HEK293 (cell line): ENCODE data around the gene ZNF202.
A peak's percentile ranks its signal among the peaks of the same experiment; 100 is the strongest.

ENCODE experiments used
- CTCF ChIA-PET: fragments of 350-600 bp; formaldehyde crosslinking; extraction: SDS; loops from one replicate; lab custom pipeline; 2021; ENCODE audit warnings: antibody characterized with exemption; lab: Yijun Ruan, JAX
- POLR2A ChIA-PET: fragments of 300-600 bp; formaldehyde crosslinking; extraction: SDS; loops from one replicate; lab custom pipeline; 2020; ENCODE audit warnings: antibody characterized with exemption, inconsistent platforms; lab: Yijun Ruan, JAX
- H3K27ac ChIP-seq: fragments of 200-500 bp; sonication (Bioruptor generic); 2 replicates; pipeline ENCODE4 v1.5.1; 2014; ENCODE audit warnings: low read depth, low read length, control low read depth, inconsistent platforms; ENCODE audit errors: extremely low read depth
- H3K36me3 ChIP-seq, 2 experiments: fragments of 200-500 bp in 1 of 2; sonication (Bioruptor generic) in 1 of 2; 1 replicate in 1 of 2; 2 replicates in 1 of 2; pipeline ENCODE4 v1.5.1; 2014 to 2017; ENCODE audit warnings: inconsistent platforms in 2 of 2, low read length in 2 of 2; ENCODE audit not compliant: control insufficient read depth in 2 of 2, insufficient read depth in 1 of 2
- H3K4me1 ChIP-seq: fragments of 200-500 bp; sonication (Bioruptor generic); 2 replicates; pipeline ENCODE4 v1.5.1; 2014; ENCODE audit warnings: mild to moderate bottlenecking, low read length, inconsistent platforms; ENCODE audit not compliant: control insufficient read depth, insufficient read depth
- H3K4me3 ChIP-seq: 2 replicates; pipeline ENCODE4 v1.5.1; 2011; ENCODE audit warnings: low read depth, mild to moderate bottlenecking, control low read depth, low read length, moderate library complexity
- H3K9me3 ChIP-seq: fragments of 200-500 bp; sonication (Bioruptor generic); 2 replicates; pipeline ENCODE4 v1.5.1; 2014; ENCODE audit warnings: low read depth, low read length, inconsistent platforms; ENCODE audit not compliant: control insufficient read depth, insufficient read depth
- GLIS2 ChIP-seq: fragments of 450-650 bp; formaldehyde crosslinking; IDR thresholded peaks from 2 replicates; pipeline ENCODE4 v1.5.1; 2016; ENCODE audit warnings: missing biosample characterization, missing genetic modification characterization
- KLF1 ChIP-seq: fragments of 450-650 bp; formaldehyde crosslinking; IDR thresholded peaks from 2 replicates; pipeline ENCODE4 v1.5.1; 2016; ENCODE audit warnings: missing biosample characterization, missing genetic modification characterization
- KLF16 ChIP-seq: fragments of 450-650 bp; formaldehyde crosslinking; IDR thresholded peaks from 2 replicates; pipeline ENCODE4 v1.5.1; 2017; ENCODE audit warnings: missing biosample characterization, missing genetic modification characterization
- PBX3 ChIP-seq: sonication (generic); formaldehyde crosslinking; IDR thresholded peaks from 2 replicates; pipeline ENCODE4 v1.8.1; 2022; ENCODE audit warnings: mild to moderate bottlenecking, moderate library complexity, missing genetic modification reagents
- PRDM4 ChIP-seq: fragments of 450-650 bp; formaldehyde crosslinking; IDR thresholded peaks from 2 replicates; pipeline ENCODE4 v1.5.1; 2017; ENCODE audit warnings: missing biosample characterization, missing genetic modification characterization
- SP3 ChIP-seq: fragments of 450-650 bp; formaldehyde crosslinking; IDR thresholded peaks from 2 replicates; pipeline ENCODE4 v1.5.1; 2016; ENCODE audit warnings: missing biosample characterization, missing genetic modification characterization
- ZBTB48 ChIP-seq: fragments of 450-650 bp; formaldehyde crosslinking; IDR thresholded peaks from 2 replicates; pipeline ENCODE4 v1.5.1; 2016; ENCODE audit warnings: missing biosample characterization, missing genetic modification characterization
- ZBTB7A ChIP-seq: fragments of 450-650 bp; formaldehyde crosslinking; IDR thresholded peaks from 2 replicates; pipeline ENCODE4 v1.5.1; 2016; ENCODE audit warnings: low read depth, missing biosample characterization, missing genetic modification characterization
- ZFHX2 ChIP-seq: fragments of 450-650 bp; formaldehyde crosslinking; conservative IDR thresholded peaks from 2 replicates; pipeline ENCODE4 v1.5.1; 2016; ENCODE audit warnings: missing biosample characterization, missing genetic modification characterization
- ZNF133 ChIP-seq: fragments of 450-650 bp; formaldehyde crosslinking; IDR thresholded peaks from 2 replicates; pipeline ENCODE4 v1.5.1; 2016; ENCODE audit warnings: missing biosample characterization, missing genetic modification characterization
- ZNF211 ChIP-seq: fragments of 450-650 bp; formaldehyde crosslinking; IDR thresholded peaks from 2 replicates; pipeline ENCODE4 v1.5.1; 2016; ENCODE audit warnings: low read depth, missing biosample characterization, missing genetic modification characterization
- ZNF248 ChIP-seq: fragments of 450-650 bp; formaldehyde crosslinking; IDR thresholded peaks from 2 replicates; pipeline ENCODE4 v1.5.1; 2017; ENCODE audit warnings: missing biosample characterization, missing genetic modification characterization
- ZNF335 ChIP-seq: fragments of 450-650 bp; formaldehyde crosslinking; conservative IDR thresholded peaks from 2 replicates; pipeline ENCODE4 v1.5.1; 2016; ENCODE audit warnings: missing biosample characterization, missing genetic modification characterization
- ZNF473 ChIP-seq: fragments of 450-650 bp; formaldehyde crosslinking; IDR thresholded peaks from 2 replicates; pipeline ENCODE4 v1.5.1; 2017; ENCODE audit warnings: missing biosample characterization, missing genetic modification characterization
- ZNF518A ChIP-seq: fragments of 450-650 bp; formaldehyde crosslinking; conservative IDR thresholded peaks from 2 replicates; pipeline ENCODE4 v1.5.1; 2016; ENCODE audit warnings: low read depth, missing biosample characterization, missing genetic modification characterization
- ZNF768 ChIP-seq: fragments of 450-650 bp; formaldehyde crosslinking; IDR thresholded peaks from 2 replicates; pipeline ENCODE4 v1.5.1; 2018; ENCODE audit warnings: missing biosample characterization, mild to moderate bottlenecking, missing genetic modification characterization
- ZNF777 ChIP-seq: fragments of 450-650 bp; formaldehyde crosslinking; IDR thresholded peaks from 2 replicates; pipeline ENCODE4 v1.5.1; 2017; ENCODE audit warnings: missing biosample characterization, missing genetic modification characterization, borderline replicate concordance
- ZNF792 ChIP-seq: fragments of 450-650 bp; formaldehyde crosslinking; IDR thresholded peaks from 2 replicates; pipeline ENCODE4 v1.5.1; 2016; ENCODE audit warnings: missing biosample characterization, missing genetic modification characterization
- ZNF837 ChIP-seq: fragments of 450-650 bp; formaldehyde crosslinking; IDR thresholded peaks from 2 replicates; pipeline ENCODE4 v1.5.1; 2016; ENCODE audit warnings: missing biosample characterization, missing genetic modification characterization
- ZNF843 ChIP-seq: fragments of 450-650 bp; formaldehyde crosslinking; IDR thresholded peaks from 2 replicates; pipeline ENCODE4 v1.5.1; 2016; ENCODE audit warnings: missing biosample characterization, missing genetic modification characterization
- ZSCAN23 ChIP-seq: fragments of 450-650 bp; formaldehyde crosslinking; IDR thresholded peaks from 2 replicates; pipeline ENCODE4 v1.5.1; 2016; ENCODE audit warnings: missing biosample characterization, missing genetic modification characterization
- TF ChIP-seq, protein P1 (sequence below): fragments of 450-650 bp; formaldehyde crosslinking; IDR thresholded peaks from 2 replicates; pipeline ENCODE4 v1.5.1; 2016; ENCODE audit warnings: missing biosample characterization, missing genetic modification characterization
- TF ChIP-seq, protein P2 (sequence below): fragments of 450-650 bp; formaldehyde crosslinking; IDR thresholded peaks from 2 replicates; pipeline ENCODE4 v1.5.1; 2016; ENCODE audit warnings: missing biosample characterization, missing genetic modification characterization

Gene ZNF202

GRCh38 chr11:123741159-123742030 is at the start of gene ZNF202:
Gene ZNF202, minus strand, starts transcription at chr11:123741660. Its CDS starts 10,772 bp downstream, at chr11:123730888.
- Histone ChIP-seq H3K36me3 (peaks cover 0 to 37% of the 10 kb centered on the region in 2 experiments; a peak in 1 of 3 replicates), H3K4me3 (peak within 1 kb of the TSS; percentile 97), H3K4me1 (no peaks in the 10 kb centered on the region), H3K27ac (peak within 1 kb of the TSS; percentile 35; the same call in 1 of the 2 replicates), H3K9me3 (no peaks in the 10 kb centered on the region)
- ChIA-PET CTCF (interaction anchor here (0.6 kb wide), 2 partner anchors 28 to 478 kb away, joined by 3 read pairs; no protein-coding TSS in a partner anchor), POLR2A (no interaction called here)
- no peak for TF ChIP-seq ZNF133 (tag by site-specific recombination)
- no peak for TF ChIP-seq ZNF777 (tag by site-specific recombination)
- no peak for TF ChIP-seq PBX3 (CRISPR knock-in tag)
- peak; percentile 98 for TF ChIP-seq ZNF335 (tag by site-specific recombination)
- TF ChIP-seq ZNF768: no peak
- 0 out of 2 replicates have a peak, but pooled peaks have one; percentile 29 for TF ChIP-seq ZBTB7A
- peak; percentile 86 for TF ChIP-seq ZBTB48
- peak; percentile 56; the same call in 1 of the 2 replicates for TF ChIP-seq ZFHX2 (tag by site-specific recombination)
- TF ChIP-seq, protein P1, sequence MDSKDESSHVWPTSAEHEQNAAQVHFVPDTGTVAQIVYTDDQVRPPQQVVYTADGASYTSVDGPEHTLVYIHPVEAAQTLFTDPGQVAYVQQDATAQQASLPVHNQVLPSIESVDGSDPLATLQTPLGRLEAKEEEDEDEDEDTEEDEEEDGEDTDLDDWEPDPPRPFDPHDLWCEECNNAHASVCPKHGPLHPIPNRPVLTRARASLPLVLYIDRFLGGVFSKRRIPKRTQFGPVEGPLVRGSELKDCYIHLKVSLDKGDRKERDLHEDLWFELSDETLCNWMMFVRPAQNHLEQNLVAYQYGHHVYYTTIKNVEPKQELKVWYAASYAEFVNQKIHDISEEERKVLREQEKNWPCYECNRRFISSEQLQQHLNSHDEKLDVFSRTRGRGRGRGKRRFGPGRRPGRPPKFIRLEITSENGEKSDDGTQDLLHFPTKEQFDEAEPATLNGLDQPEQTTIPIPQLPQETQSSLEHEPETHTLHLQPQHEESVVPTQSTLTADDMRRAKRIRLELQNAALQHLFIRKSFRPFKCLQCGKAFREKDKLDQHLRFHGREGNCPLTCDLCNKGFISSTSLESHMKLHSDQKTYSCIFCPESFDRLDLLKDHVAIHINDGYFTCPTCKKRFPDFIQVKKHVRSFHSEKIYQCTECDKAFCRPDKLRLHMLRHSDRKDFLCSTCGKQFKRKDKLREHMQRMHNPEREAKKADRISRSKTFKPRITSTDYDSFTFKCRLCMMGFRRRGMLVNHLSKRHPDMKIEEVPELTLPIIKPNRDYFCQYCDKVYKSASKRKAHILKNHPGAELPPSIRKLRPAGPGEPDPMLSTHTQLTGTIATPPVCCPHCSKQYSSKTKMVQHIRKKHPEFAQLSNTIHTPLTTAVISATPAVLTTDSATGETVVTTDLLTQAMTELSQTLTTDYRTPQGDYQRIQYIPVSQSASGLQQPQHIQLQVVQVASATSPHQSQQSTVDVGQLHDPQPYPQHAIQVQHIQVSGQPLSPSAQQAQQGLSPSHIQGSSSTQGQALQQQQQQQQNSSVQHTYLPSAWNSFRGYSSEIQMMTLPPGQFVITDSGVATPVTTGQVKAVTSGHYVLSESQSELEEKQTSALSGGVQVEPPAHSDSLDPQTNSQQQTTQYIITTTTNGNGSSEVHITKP (tag by site-specific recombination): peak; percentile 92
- TF ChIP-seq PRDM4 (tag by site-specific recombination): 0 out of 2 replicates have a peak, but pooled peaks have one; percentile 9
- peak; percentile 92 for TF ChIP-seq ZNF518A (tag by site-specific recombination)
- no peak for TF ChIP-seq ZNF473 (tag by site-specific recombination)
- no peak for TF ChIP-seq ZNF792 (tag by site-specific recombination)
- no peak for TF ChIP-seq ZNF211 (tag by site-specific recombination)
- no peak for TF ChIP-seq ZSCAN23 (tag by site-specific recombination)
- TF ChIP-seq SP3 (tag by site-specific recombination): peak; percentile 90
- TF ChIP-seq ZNF843: peak; percentile 41; the same call in 1 of the 2 replicates
- peak; percentile 82 for TF ChIP-seq GLIS2 (tag by site-specific recombination)
- TF ChIP-seq, protein P2, sequence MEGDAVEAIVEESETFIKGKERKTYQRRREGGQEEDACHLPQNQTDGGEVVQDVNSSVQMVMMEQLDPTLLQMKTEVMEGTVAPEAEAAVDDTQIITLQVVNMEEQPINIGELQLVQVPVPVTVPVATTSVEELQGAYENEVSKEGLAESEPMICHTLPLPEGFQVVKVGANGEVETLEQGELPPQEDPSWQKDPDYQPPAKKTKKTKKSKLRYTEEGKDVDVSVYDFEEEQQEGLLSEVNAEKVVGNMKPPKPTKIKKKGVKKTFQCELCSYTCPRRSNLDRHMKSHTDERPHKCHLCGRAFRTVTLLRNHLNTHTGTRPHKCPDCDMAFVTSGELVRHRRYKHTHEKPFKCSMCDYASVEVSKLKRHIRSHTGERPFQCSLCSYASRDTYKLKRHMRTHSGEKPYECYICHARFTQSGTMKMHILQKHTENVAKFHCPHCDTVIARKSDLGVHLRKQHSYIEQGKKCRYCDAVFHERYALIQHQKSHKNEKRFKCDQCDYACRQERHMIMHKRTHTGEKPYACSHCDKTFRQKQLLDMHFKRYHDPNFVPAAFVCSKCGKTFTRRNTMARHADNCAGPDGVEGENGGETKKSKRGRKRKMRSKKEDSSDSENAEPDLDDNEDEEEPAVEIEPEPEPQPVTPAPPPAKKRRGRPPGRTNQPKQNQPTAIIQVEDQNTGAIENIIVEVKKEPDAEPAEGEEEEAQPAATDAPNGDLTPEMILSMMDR (tag by site-specific recombination): peak; percentile 75
- peak; percentile 93 for TF ChIP-seq KLF16 (tag by site-specific recombination)
- no peak for TF ChIP-seq ZNF837
- no peak for TF ChIP-seq ZNF248 (tag by site-specific recombination)
- peak; percentile 43 for TF ChIP-seq KLF1 (tag by site-specific recombination)
